GM23338 (cell line): Measurements from ENCODE around the gene CELA1. TPM values are rescaled to one million over a fixed set of nuclear protein-coding genes. Genes with fewer than 3 reads are reported as not detected.
A peak's percentile ranks its signal among the peaks of the same experiment; 100 is the strongest.
"Not testable (repeated sequence)": the region's sequence is repeated elsewhere in the genome, so short reads cannot be mapped to it uniquely, and the experiment has no call there.

Experiments
- ATAC-seq: fragments of 200-7000 bp; cut with Tn5 transposase; 3 replicates; pipeline ENCODE4 v1.9.1; 2020
- DNase-seq: peaks from one replicate; pipeline ENCODE4 v3.0.0-alpha.2; 2015; ENCODE audit warnings: low spot score
- H2AFZ ChIP-seq: fragments of 200-600 bp; sonication (generic); 2 replicates; pipeline ENCODE4 v1.8.0; 2016; ENCODE audit warnings: antibody characterized with exemption, mild to moderate bottlenecking, moderate library complexity
- H3F3A ChIP-seq: fragments of 200-600 bp; sonication (generic); replicated peaks from 2 replicates; pipeline ENCODE4 v1.8.0; 2017; ENCODE audit warnings: antibody characterized with exemption, mixed run types, low read depth
- H3K27ac ChIP-seq: fragments of 200-600 bp; sonication (generic); 2 replicates; pipeline ENCODE4 v1.6.1; 2016; ENCODE audit warnings: low read depth
- H3K27me3 ChIP-seq: fragments of 200-600 bp; sonication (generic); 2 replicates; pipeline ENCODE4 v1.8.0; 2016; ENCODE audit warnings: mild to moderate bottlenecking, mixed run types, moderate library complexity; ENCODE audit not compliant: insufficient read depth
- H3K36me3 ChIP-seq: fragments of 200-600 bp; sonication (generic); 2 replicates; pipeline ENCODE4 v1.8.0; 2016; ENCODE audit warnings: mild to moderate bottlenecking; ENCODE audit not compliant: insufficient read depth
- H3K4me1 ChIP-seq: fragments of 200-600 bp; sonication (generic); 2 replicates; pipeline ENCODE4 v1.8.0; 2016; ENCODE audit warnings: mild to moderate bottlenecking, moderate library complexity; ENCODE audit not compliant: insufficient read depth
- H3K4me2 ChIP-seq: fragments of 200-600 bp; sonication (generic); 2 replicates; pipeline ENCODE4 v1.7.1; 2017; ENCODE audit warnings: mixed run types
- H3K4me3 ChIP-seq: fragments of 200-600 bp; sonication (generic); 2 replicates; pipeline ENCODE4 v1.6.1; 2016; ENCODE audit warnings: mixed run types
- H3K79me2 ChIP-seq: fragments of 200-600 bp; sonication (generic); replicated peaks from 2 replicates; pipeline ENCODE4 v1.8.0; 2017; ENCODE audit warnings: mild to moderate bottlenecking; ENCODE audit not compliant: insufficient read depth
- H3K9me2 ChIP-seq: fragments of 200-600 bp; sonication (generic); 2 replicates; pipeline ENCODE4 v1.8.0; 2017; ENCODE audit not compliant: insufficient read depth
- H4K20me1 ChIP-seq: fragments of 200-600 bp; sonication (generic); replicated peaks from 2 replicates; pipeline ENCODE4 v1.8.0; 2017; ENCODE audit warnings: mild to moderate bottlenecking; ENCODE audit not compliant: insufficient read depth
- H3K27ac Mint-ChIP-seq: 2 replicates; pipeline ENCODE4 v1.8.0; 2020; ENCODE audit warnings: inconsistent platforms, mild to moderate bottlenecking, moderate library complexity, mixed read lengths
- H3K27me3 Mint-ChIP-seq: 3 replicates; pipeline ENCODE4 v1.8.0; 2022; ENCODE audit warnings: low read depth, mild to moderate bottlenecking, moderate library complexity, mixed read lengths, inconsistent platforms; ENCODE audit not compliant: insufficient read depth, poor library complexity
- H3K36me3 Mint-ChIP-seq: 3 replicates; pipeline ENCODE4 v1.8.0; 2021; ENCODE audit warnings: low read depth, mild to moderate bottlenecking, inconsistent platforms, moderate library complexity, mixed read lengths
- H3K4me1 Mint-ChIP-seq: 3 replicates; pipeline ENCODE4 v1.8.0; 2020; ENCODE audit warnings: mild to moderate bottlenecking, inconsistent platforms, mixed read lengths
- H3K4me3 Mint-ChIP-seq: 3 replicates; pipeline ENCODE4 v1.8.0; 2021; ENCODE audit warnings: moderate library complexity, mild to moderate bottlenecking, inconsistent platforms, mixed read lengths
- H3K9me3 Mint-ChIP-seq: 3 replicates; pipeline ENCODE4 v1.8.0; 2020; ENCODE audit warnings: moderate library complexity, mild to moderate bottlenecking, inconsistent platforms, mixed read lengths
- CREB1 ChIP-seq: fragments of 250-450 bp; sonication (Bioruptor Pico); IDR thresholded peaks from 2 replicates; pipeline ENCODE4 v1.5.0; 2020; ENCODE audit warnings: low read depth, mild to moderate bottlenecking, moderate library complexity
- JUNB ChIP-seq: IDR thresholded peaks from one replicate; pipeline ENCODE4 v1.6.1; 2016; ENCODE audit warnings: antibody characterized with exemption; ENCODE audit not compliant: unreplicated experiment
- REST ChIP-seq: IDR thresholded peaks from one replicate; pipeline ENCODE4 v1.6.1; 2018; ENCODE audit warnings: antibody characterized with exemption; ENCODE audit not compliant: unreplicated experiment
- ZNF114 ChIP-seq: fragments of 250-450 bp; sonication (Bioruptor Pico); IDR thresholded peaks from 2 replicates; pipeline ENCODE4 v1.5.0; 2020; ENCODE audit warnings: mild to moderate bottlenecking, moderate library complexity
- ZNF462 ChIP-seq: fragments of 250-450 bp; sonication (Bioruptor Pico); IDR thresholded peaks from 2 replicates; pipeline ENCODE4 v1.5.0; 2020; ENCODE audit warnings: mild to moderate bottlenecking, moderate library complexity
- polyA plus RNA-seq: library from polyadenylated mRNA; unstranded; fragments of >200 nt; fragmentation: Nextera tagmentation; extraction: Ambion mirVana; gene quantifications from 2 replicates; pipeline ENCODE4 v1.2.1, GENCODE V29; 2016
- total RNA-seq: library from RNA; depleted of rRNA; stranded (reverse); fragments of >200 nt; shearing (Covaris generic); gene quantifications from 2 replicates; pipeline ENCODE4 v1.2.3, GENCODE V29; 2014

Gene CELA1
- total and polyA plus RNA-seq, 2 experiments from 2014 or later, result not detected

GRCh38 chr12:51318846-51319599 is 27.5 kb downstream of the CELA1 start:
- Mint-ChIP-seq H3K4me1 (peaks cover 24% of the 10 kb centered on the region), H3K4me3 (no peak overlapping the region; the same call in 2 of the 3 replicates), H3K27me3 (peaks cover 2% of the 10 kb centered on the region), H3K9me3 (no peaks in the 10 kb centered on the region; the same call in 2 of the 3 replicates), H3K27ac (no peak overlapping the region), H3K36me3 (no peaks in the 10 kb centered on the region)
- Histone ChIP-seq H3K4me2 (peak overlapping the region; percentile 58), H3K27ac (0 out of 2 replicates have a peak overlapping the region, but pooled peaks have one; percentile 60), H3K9me2 (0 out of 2 replicates have a peak, but pooled peaks cover 2% of the 10 kb centered on the region), H3K4me3 (no peak overlapping the region), H2AFZ (peak overlapping the region; percentile 89), H3F3A (0 out of 2 replicates have a peak, but pooled peaks cover 4% of the 10 kb centered on the region), H3K36me3 (no peaks in the 10 kb centered on the region), H4K20me1 (no peaks in the 10 kb centered on the region), H3K4me1 (peaks cover 19% of the 10 kb centered on the region), H3K79me2 (no peaks in the 10 kb centered on the region), H3K27me3 (no peaks in the 10 kb centered on the region)
- ATAC-seq, result no peak
- no peak for DNase-seq
- TF ChIP-seq CREB1 (CRISPR knock-in tag) (no peak), JUNB (no peak), ZNF114 (no peak), ZNF462 (CRISPR knock-in tag) (no peak), REST (no peak)

GRCh38 chr12:51318057-51318806 is 28.2 kb downstream of the CELA1 start:
- H3K79me2 ChIP-seq, H3K27ac Mint-ChIP-seq, H3F3A ChIP-seq, ATAC-seq, H3K27ac ChIP-seq, H3K27me3 ChIP-seq, H3K36me3 ChIP-seq, H3K27me3 Mint-ChIP-seq, H4K20me1 ChIP-seq, H3K4me3 ChIP-seq, H3K4me2 ChIP-seq, H3K9me3 Mint-ChIP-seq, H3K36me3 Mint-ChIP-seq, DNase-seq, H3K9me2 ChIP-seq, H3K4me3 Mint-ChIP-seq: not testable (repeated sequence)
- H2AFZ ChIP-seq, result peak overlapping the region; percentile 89; the same call in 1 of the 2 replicates
- peaks cover 24% of the 10 kb centered on the region for H3K4me1 Mint-ChIP-seq
- peaks cover 19% of the 10 kb centered on the region for H3K4me1 ChIP-seq
